Left ventricle myocardium inferior (tissue), 1 donor: ENCODE data around the gene NUP205. TPM values are rescaled to one million over a fixed set of nuclear protein-coding genes. Genes with fewer than 3 reads are reported as not detected.
A peak's percentile ranks its signal among the peaks of the same experiment; 100 is the strongest.

Source experiments
- DNase-seq: peaks from one replicate; pipeline ENCODE4 v3.0.0-alpha.2; 2020
- H3K27ac ChIP-seq: fragments of 200-600 bp; replicated peaks from 2 replicates; pipeline ENCODE4 v1.8.0; 2021
- H3K27me3 ChIP-seq: fragments of 200-600 bp; 2 replicates; pipeline ENCODE4 v1.8.0; 2021; ENCODE audit warnings: low read depth
- H3K36me3 ChIP-seq: fragments of 200-600 bp; 2 replicates; pipeline ENCODE4 v1.8.0; 2021
- H3K4me1 ChIP-seq: fragments of 200-600 bp; 2 replicates; pipeline ENCODE4 v1.8.0; 2021
- H3K4me3 ChIP-seq: fragments of 200-600 bp; 2 replicates; pipeline ENCODE4 v1.8.0; 2021; ENCODE audit warnings: mild to moderate bottlenecking, moderate library complexity
- H3K9me3 ChIP-seq: fragments of 200-600 bp; replicated peaks from 2 replicates; pipeline ENCODE4 v1.8.0; 2021
- intact Hi-C: fragments of 100-400 bp; cut with micrococcal nuclease; formaldehyde crosslinking; loops from one replicate; pipeline ENCODE4 v1.11.0; 2022
- long read RNA-seq: library from polyadenylated mRNA; unstranded; transcript quantifications from one replicate; pipeline ENCODE4 v2.0.0, GENCODE V29; 2021
- total RNA-seq: library from RNA; stranded (reverse); fragmentation: NEBNext Ultra II Directional; extraction: Animal tissue kit (Norgen Biotek cat#: 25700); gene quantifications from one replicate; pipeline ENCODE4 v1.2.1, GENCODE V29; 2021
- TF ChIP-seq, protein P1 (sequence below): fragments of 200-600 bp; IDR thresholded peaks from 2 replicates; pipeline ENCODE4 v1.8.0; 2021; ENCODE audit warnings: antibody characterized with exemption, mild to moderate bottlenecking, borderline replicate concordance
- donor health status: DM: no; HTN: yes; CAD: no; lungs with severe emphysema.

NUP205 gene, protein sequence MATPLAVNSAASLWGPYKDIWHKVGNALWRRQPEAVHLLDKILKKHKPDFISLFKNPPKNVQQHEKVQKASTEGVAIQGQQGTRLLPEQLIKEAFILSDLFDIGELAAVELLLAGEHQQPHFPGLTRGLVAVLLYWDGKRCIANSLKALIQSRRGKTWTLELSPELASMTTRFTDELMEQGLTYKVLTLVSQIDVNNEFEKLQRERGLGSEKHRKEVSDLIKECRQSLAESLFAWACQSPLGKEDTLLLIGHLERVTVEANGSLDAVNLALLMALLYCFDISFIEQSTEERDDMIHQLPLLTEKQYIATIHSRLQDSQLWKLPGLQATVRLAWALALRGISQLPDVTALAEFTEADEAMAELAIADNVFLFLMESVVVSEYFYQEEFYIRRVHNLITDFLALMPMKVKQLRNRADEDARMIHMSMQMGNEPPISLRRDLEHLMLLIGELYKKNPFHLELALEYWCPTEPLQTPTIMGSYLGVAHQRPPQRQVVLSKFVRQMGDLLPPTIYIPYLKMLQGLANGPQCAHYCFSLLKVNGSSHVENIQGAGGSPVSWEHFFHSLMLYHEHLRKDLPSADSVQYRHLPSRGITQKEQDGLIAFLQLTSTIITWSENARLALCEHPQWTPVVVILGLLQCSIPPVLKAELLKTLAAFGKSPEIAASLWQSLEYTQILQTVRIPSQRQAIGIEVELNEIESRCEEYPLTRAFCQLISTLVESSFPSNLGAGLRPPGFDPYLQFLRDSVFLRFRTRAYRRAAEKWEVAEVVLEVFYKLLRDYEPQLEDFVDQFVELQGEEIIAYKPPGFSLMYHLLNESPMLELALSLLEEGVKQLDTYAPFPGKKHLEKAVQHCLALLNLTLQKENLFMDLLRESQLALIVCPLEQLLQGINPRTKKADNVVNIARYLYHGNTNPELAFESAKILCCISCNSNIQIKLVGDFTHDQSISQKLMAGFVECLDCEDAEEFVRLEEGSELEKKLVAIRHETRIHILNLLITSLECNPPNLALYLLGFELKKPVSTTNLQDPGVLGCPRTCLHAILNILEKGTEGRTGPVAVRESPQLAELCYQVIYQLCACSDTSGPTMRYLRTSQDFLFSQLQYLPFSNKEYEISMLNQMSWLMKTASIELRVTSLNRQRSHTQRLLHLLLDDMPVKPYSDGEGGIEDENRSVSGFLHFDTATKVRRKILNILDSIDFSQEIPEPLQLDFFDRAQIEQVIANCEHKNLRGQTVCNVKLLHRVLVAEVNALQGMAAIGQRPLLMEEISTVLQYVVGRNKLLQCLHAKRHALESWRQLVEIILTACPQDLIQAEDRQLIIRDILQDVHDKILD (N-terminal part only)
- total RNA-seq, result 14.3 TPM
- long read RNA-seq, full-length matches to known transcripts, result 2 of 3 reads
- long read RNA-seq, partial matches to known transcripts, result 1 of 3 reads
- long read RNA-seq, other reads (novel, unspliced or antisense), result 0 of 3 reads

DNA sequence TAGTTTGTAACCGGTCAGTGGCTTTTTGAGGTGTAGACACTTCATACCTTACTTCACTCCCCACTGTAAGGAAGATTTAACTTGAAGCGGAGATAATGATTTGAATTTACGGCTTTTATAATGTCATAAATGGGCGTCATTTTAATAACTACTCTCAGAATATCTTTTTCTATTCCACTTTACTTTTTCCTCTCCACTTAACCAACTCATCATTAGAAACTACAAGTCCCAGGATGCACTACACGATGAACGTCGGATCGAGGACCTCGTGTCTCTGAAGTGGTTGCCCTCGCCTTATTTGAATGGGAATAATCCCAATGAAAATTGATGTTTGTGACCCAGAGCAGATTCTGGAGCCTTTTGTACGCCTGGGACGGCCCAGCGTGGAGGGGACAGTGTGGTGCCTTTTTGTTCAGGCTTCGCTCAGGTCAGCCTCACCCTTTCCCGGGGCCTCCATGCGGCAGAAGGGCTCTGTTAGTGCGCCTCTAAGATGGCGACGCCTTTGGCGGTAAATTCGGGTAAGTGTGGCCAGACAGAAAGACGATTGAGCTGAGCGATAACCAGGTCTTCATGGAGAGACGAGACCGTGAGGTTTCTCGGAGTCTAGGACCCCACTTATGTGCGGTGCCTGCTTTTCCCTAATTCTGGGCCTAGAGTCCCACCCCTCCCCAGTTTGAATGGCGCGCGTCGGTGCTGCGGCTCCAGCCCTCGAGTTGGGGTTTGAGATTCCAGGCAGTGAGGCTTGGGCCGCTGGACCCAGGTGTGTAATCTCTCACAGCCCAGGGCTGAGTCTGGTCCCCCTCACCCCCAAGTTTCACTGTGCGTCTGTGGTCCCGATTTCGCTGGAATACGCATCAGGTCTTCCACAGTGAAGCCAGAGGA is at the start of gene NUP205:
Gene NUP205 (plus strand): TSS at position 463 of the 882 bp plus-strand sequence. CDS start 28 bp downstream, at position 491.
- intact Hi-C loops, result loop anchor here (10.0 kb wide), 1 partner anchor 283 kb away; no protein-coding TSS in a partner anchor
- Histone ChIP-seq H3K27me3 (no peaks in the 10 kb centered on the region), H3K4me1 (peaks cover 32% of the 10 kb centered on the region), H3K36me3 (no peaks in the 10 kb centered on the region), H3K4me3 (peak within 1 kb of the TSS; percentile 88), H3K27ac (peak within 1 kb of the TSS; percentile 98), H3K9me3 (no peaks in the 10 kb centered on the region)
- peak; percentile 65 for DNase-seq
- TF ChIP-seq, protein P1, sequence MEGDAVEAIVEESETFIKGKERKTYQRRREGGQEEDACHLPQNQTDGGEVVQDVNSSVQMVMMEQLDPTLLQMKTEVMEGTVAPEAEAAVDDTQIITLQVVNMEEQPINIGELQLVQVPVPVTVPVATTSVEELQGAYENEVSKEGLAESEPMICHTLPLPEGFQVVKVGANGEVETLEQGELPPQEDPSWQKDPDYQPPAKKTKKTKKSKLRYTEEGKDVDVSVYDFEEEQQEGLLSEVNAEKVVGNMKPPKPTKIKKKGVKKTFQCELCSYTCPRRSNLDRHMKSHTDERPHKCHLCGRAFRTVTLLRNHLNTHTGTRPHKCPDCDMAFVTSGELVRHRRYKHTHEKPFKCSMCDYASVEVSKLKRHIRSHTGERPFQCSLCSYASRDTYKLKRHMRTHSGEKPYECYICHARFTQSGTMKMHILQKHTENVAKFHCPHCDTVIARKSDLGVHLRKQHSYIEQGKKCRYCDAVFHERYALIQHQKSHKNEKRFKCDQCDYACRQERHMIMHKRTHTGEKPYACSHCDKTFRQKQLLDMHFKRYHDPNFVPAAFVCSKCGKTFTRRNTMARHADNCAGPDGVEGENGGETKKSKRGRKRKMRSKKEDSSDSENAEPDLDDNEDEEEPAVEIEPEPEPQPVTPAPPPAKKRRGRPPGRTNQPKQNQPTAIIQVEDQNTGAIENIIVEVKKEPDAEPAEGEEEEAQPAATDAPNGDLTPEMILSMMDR, result peak; percentile 22

DNA sequence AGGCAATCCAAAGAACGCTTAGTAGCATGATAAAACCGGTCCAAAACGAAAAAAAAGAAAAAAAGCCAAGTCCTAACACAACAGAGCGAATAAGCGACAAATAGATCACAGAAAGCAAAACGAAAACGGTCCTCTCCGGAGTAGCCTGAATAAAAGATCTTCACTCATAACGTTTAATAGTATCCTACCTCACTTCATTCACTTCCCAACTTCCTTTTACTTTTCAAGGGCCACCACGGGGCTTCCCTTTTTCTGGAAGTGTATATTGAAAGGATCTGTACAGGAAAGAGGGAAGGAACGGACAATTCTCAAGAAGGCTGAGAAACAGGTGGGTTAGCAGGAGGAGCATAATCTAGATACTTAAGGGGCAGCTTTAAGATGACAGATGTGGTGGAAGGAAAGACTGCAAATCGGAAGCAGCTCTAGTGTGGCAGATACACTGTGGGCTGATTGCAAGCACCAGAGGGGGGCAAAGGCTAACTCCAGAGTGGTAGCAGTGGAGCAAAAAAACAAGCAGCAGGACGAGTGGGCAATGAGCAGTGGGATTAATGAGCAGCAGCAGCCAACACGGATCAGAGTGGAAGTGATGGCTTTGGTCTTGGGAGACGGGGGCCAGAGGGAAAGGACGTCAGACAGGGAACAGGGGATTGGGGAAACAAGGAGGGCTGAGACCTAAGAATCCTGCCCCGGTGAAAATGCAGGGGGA is 48.7 kb upstream of the NUP205 start:
- Histone ChIP-seq H3K4me1 (peaks cover 50% of the 10 kb centered on the region), H3K9me3 (no peaks in the 10 kb centered on the region), H3K36me3 (no peaks in the 10 kb centered on the region), H3K27ac (peak overlapping the region; percentile 95), H3K27me3 (no peaks in the 10 kb centered on the region), H3K4me3 (peak overlapping the region; percentile 86)
- DNase-seq, result no peak
- TF ChIP-seq, protein P1, result no peak
- intact Hi-C loops, result no loop called here

DNA sequence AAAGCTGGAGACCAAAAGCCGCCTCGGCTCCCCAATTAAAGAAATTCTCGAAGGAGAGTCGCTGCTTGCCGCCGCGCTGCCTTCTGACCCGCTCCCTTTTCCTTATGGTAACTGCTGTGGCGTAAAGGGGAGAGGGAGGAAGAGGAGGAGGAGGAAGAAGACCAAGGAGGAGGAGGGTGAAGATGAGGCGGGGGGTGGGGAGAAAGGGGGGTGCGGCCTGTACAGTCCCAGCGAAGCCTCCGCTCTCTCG is 48.2 kb upstream of the NUP205 start:
- no peaks in the 10 kb centered on the region for H3K36me3 ChIP-seq
- H3K4me3 ChIP-seq, result peak overlapping the region; percentile 86
- H3K4me1 ChIP-seq, result peaks cover 50% of the 10 kb centered on the region
- peak overlapping the region; percentile 95 for H3K27ac ChIP-seq
- H3K9me3 ChIP-seq, result no peaks in the 10 kb centered on the region
- no peaks in the 10 kb centered on the region for H3K27me3 ChIP-seq
- intact Hi-C loops, result no loop called here
- no peak for DNase-seq
- TF ChIP-seq, protein P1, result no peak

DNA sequence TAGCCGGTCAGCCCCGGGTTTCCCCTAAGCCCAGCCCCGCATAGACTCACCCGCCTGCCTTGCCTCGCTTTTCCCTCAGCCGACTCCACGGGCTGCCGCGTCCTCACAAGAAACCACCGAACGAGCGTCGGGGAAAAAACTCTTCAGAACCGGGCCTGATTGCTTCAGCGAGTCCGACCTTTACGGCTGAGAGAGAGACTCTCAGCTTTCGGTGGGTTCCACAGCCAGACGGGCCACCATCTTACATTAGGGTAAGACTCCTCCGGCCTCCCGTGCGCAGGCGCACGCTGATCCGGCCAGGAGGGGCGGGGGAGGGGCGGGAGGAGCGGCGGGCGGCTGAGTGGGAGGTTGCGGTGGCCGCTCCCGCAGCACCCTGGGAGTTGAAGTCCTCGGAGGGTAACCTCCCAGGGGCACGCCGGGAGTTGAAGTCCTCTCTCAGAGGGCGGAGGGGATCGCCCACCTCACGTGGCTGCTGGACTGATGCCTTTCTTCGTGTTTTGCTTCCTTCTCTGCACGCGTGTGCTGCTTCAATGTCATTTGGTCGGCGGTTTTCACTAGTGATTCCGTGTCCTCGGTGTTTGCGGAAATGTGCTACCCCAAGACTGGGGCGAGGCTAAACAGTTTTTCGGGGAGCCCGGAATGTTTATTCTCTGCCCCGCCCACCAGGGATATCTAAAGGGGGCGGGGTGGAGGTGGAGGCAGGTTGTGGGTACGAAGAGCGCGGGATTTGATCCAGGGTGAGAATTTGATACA is 47.7 kb upstream of the NUP205 start, which contains the start of gene CNOT4:
Gene CNOT4 (minus strand): TSS at position 264 of the 753 bp plus-strand sequence. CDS start 71,771 bp downstream, outside the sequence.
- Histone ChIP-seq H3K4me3 (peak within 1 kb of the TSS; percentile 86), H3K9me3 (no peaks in the 10 kb centered on the region), H3K36me3 (no peaks in the 10 kb centered on the region), H3K4me1 (peaks cover 50% of the 10 kb centered on the region), H3K27me3 (no peaks in the 10 kb centered on the region), H3K27ac (peak within 1 kb of the TSS; percentile 95)
- intact Hi-C loops, result no loop called here
- peak; percentile 97 for DNase-seq
- TF ChIP-seq, protein P1, result no peak
